Bronchial epithelial cell (primary cell): ENCODE data around the gene SYTL3. TPM values are rescaled to one million over a fixed set of nuclear protein-coding genes. Genes with fewer than 3 reads are reported as not detected.

Source experiments
- DNase-seq: peaks from one replicate; pipeline ENCODE4 v3.0.0-alpha.2; 2010; ENCODE audit warnings: low read depth
- FAIRE-seq: peaks from 2 replicates; lab custom pipeline; 2011; peaks lifted over from hg19 to GRCh38; lab: Jason Lieb, UNC
- H3K27me3 ChIP-seq: 2 replicates; pipeline ENCODE4 v1.5.1; 2011; ENCODE audit warnings: low read length; ENCODE audit not compliant: control insufficient read depth, insufficient read depth
- H3K36me3 ChIP-seq: 2 replicates; pipeline ENCODE4 v1.5.1; 2011; ENCODE audit warnings: low read length; ENCODE audit not compliant: control insufficient read depth, insufficient read depth
- H3K4me3 ChIP-seq: 2 replicates; pipeline ENCODE4 v1.5.1; 2011; ENCODE audit warnings: mild to moderate bottlenecking, low read depth, low read length, control low read depth
- CTCF ChIP-seq: IDR thresholded peaks from 2 replicates; pipeline ENCODE4 v1.5.1; 2011; ENCODE audit warnings: mild to moderate bottlenecking, moderate library complexity, low read length, control low read depth, inconsistent platforms; ENCODE audit not compliant: insufficient read depth, severe bottlenecking
- total RNA-seq: library from RNA; depleted of rRNA; stranded (reverse); fragments of >200 nt; gene quantifications from 2 replicates; pipeline ENCODE4 v1.2.1, GENCODE V29; 2014

SYTL3 gene
- total RNA-seq, 1 donor from 2014 or later, result 1.1 TPM

GRCh38 chr6:158766621-158767455 lies 117.0 kb downstream of the SYTL3 start:
- peaks cover 44% of the 10 kb centered on the region for H3K36me3 ChIP-seq
- H3K4me3 ChIP-seq, result no peak overlapping the region
- DNase-seq (no peak), FAIRE-seq (no peak)
- H3K27me3 ChIP-seq, result no peaks in the 10 kb centered on the region
- TF ChIP-seq CTCF, result no peak

GRCh38 chr6:158767709-158768108 lies 117.9 kb downstream of the SYTL3 start:
- no peak for DNase-seq
- TF ChIP-seq CTCF, result no peak
- H3K4me3 ChIP-seq, result no peak overlapping the region
- H3K27me3 ChIP-seq, result no peaks in the 10 kb centered on the region
- no peak for FAIRE-seq
- peaks cover 50% of the 10 kb centered on the region for H3K36me3 ChIP-seq

GRCh38 chr6:158768436-158768835 lies 118.6 kb downstream of the SYTL3 start:
- Histone ChIP-seq H3K36me3 (peaks cover 50% of the 10 kb centered on the region), H3K27me3 (no peaks in the 10 kb centered on the region), H3K4me3 (no peak overlapping the region)
- TF ChIP-seq CTCF, result no peak
- FAIRE-seq (peak; percentile 36), DNase-seq (no peak)

- H3K4me3 ChIP-seq, result no peak overlapping the region
- H3K27me3 ChIP-seq, result no peaks in the 10 kb centered on the region
- TF ChIP-seq CTCF, result no peak
- DNase-seq, result no peak
- no peak for FAIRE-seq
- H3K36me3 ChIP-seq, result peaks cover 53% of the 10 kb centered on the region
Measured at GRCh38 chr6:158769234-158769770, 119.4 kb downstream of the SYTL3 start.

GRCh38 chr6:158769771-158770432 lies 120.0 kb downstream of the SYTL3 start:
- DNase-seq (no peak), FAIRE-seq (no peak)
- Histone ChIP-seq H3K27me3 (no peaks in the 10 kb centered on the region), H3K4me3 (no peak overlapping the region), H3K36me3 (peaks cover 53% of the 10 kb centered on the region)
- TF ChIP-seq CTCF, result no peak
